Measurements from ENCODE around the gene FIBCD1.

The FIBCD1 gene

GRCh38 chr9:130894546-130894945 lies 44.5 kb downstream of the FIBCD1 start:
- no peak for DNase-seq (ENCODE audit: low spot score)

- DNase-seq (ENCODE audit: low spot score) = no peak
Measured at GRCh38 chr9:130893341-130894101, 45.5 kb downstream of the FIBCD1 start.

- no peak for DNase-seq (ENCODE audit: low spot score)
Measured at GRCh38 chr9:130892477-130893304, 46.4 kb downstream of the FIBCD1 start.

- DNase-seq (ENCODE audit: low spot score) = no peak
Measured at GRCh38 chr9:130891688-130892476, 47.2 kb downstream of the FIBCD1 start.

GRCh38 chr9:130890870-130891687 lies 48.0 kb downstream of the FIBCD1 start:
- no peak for DNase-seq (ENCODE audit: low spot score)

- no peak for DNase-seq (ENCODE audit: low spot score)
Measured at GRCh38 chr9:130890124-130890523, 48.9 kb downstream of the FIBCD1 start.

GRCh38 chr9:130888146-130888885 lies 50.7 kb downstream of the FIBCD1 start:
- no peak for DNase-seq (ENCODE audit: low spot score)

GRCh38 chr9:130887494-130888144 lies 51.4 kb downstream of the FIBCD1 start:
- no peak for DNase-seq (ENCODE audit: low spot score)

- DNase-seq (ENCODE audit: low spot score) = no peak
Measured at GRCh38 chr9:130886981-130887380, 52.1 kb downstream of the FIBCD1 start.

GRCh38 chr9:130885484-130886375 lies 53.3 kb downstream of the FIBCD1 start:
- DNase-seq (ENCODE audit: low spot score) = no peak

- DNase-seq (ENCODE audit: low spot score) = no peak
Measured at GRCh38 chr9:130884542-130885483, 54.2 kb downstream of the FIBCD1 start.

- DNase-seq (ENCODE audit: low spot score) = no peak
Measured at GRCh38 chr9:130884111-130884531, 54.9 kb downstream of the FIBCD1 start.

GRCh38 chr9:130883479-130883878 lies 55.6 kb downstream of the FIBCD1 start:
- no peak for DNase-seq (ENCODE audit: low spot score)

GRCh38 chr9:130882696-130883225 lies 56.3 kb downstream of the FIBCD1 start:
- DNase-seq (ENCODE audit: low spot score) = no peak

GRCh38 chr9:130881516-130881915 lies 57.5 kb downstream of the FIBCD1 start:
- DNase-seq (ENCODE audit: low spot score) = no peak

- no peak for DNase-seq (ENCODE audit: low spot score)
Measured at GRCh38 chr9:130880599-130881220, 58.3 kb downstream of the FIBCD1 start.

- DNase-seq (ENCODE audit: low spot score) = no peak
Measured at GRCh38 chr9:130879863-130880411, 59.1 kb downstream of the FIBCD1 start.

Data from GM03348 (cell line).